DOHH2 (cell line): Measurements from ENCODE around the gene ELAC1.

Experiments
- H3F3A ChIP-seq: fragments of 200-600 bp; sonication (generic), shearing (Covaris generic); 2 replicates; pipeline ENCODE4 v1.6.0; 2016; ENCODE audit warnings: antibody characterized with exemption, mild to moderate bottlenecking; ENCODE audit not compliant: control insufficient read depth, insufficient read depth
- H3K27ac ChIP-seq: fragments of 200-600 bp; sonication (generic); 2 replicates; pipeline ENCODE4 v1.5.1; 2014; ENCODE audit warnings: low read depth, mild to moderate bottlenecking, low read length, moderate library complexity
- H3K27me3 ChIP-seq: fragments of 200-600 bp; sonication (generic); 2 replicates; pipeline ENCODE4 v1.6.1; 2014; ENCODE audit warnings: mild to moderate bottlenecking, low read length, mixed read lengths; ENCODE audit not compliant: control insufficient read depth
- H3K36me3 ChIP-seq: fragments of 200-600 bp; sonication (generic); 2 replicates; pipeline ENCODE4 v1.6.1; 2014; ENCODE audit warnings: mild to moderate bottlenecking, low read length, moderate library complexity, mixed read lengths; ENCODE audit not compliant: control insufficient read depth
- H3K4me1 ChIP-seq: fragments of 200-600 bp; sonication (generic); 2 replicates; pipeline ENCODE4 v1.6.1; 2014; ENCODE audit warnings: mild to moderate bottlenecking, low read length, mixed read lengths; ENCODE audit not compliant: control insufficient read depth
- H3K4me2 ChIP-seq: fragments of 200-600 bp; sonication (generic); 2 replicates; pipeline ENCODE4 v1.6.0; 2014; ENCODE audit warnings: mild to moderate bottlenecking, low read length, moderate library complexity
- H3K4me3 ChIP-seq: fragments of 200-600 bp; sonication (generic); 2 replicates; pipeline ENCODE4 v1.5.1; 2014; ENCODE audit warnings: mild to moderate bottlenecking, low read length, mixed read lengths
- H3K79me2 ChIP-seq: fragments of 200-600 bp; sonication (generic); 2 replicates; pipeline ENCODE4 v1.6.1; 2014; ENCODE audit warnings: mild to moderate bottlenecking, low read length, mixed read lengths; ENCODE audit not compliant: control insufficient read depth
- H3K9me2 ChIP-seq: fragments of 200-600 bp; sonication (generic); replicated peaks from 2 replicates; pipeline ENCODE4 v1.6.1; 2014; ENCODE audit warnings: mild to moderate bottlenecking, low read length, mixed read lengths; ENCODE audit not compliant: control insufficient read depth
- H3K9me3 ChIP-seq: fragments of 200-600 bp; sonication (generic); 2 replicates; pipeline ENCODE4 v1.6.1; 2014; ENCODE audit warnings: antibody characterized with exemption, low read length, mixed read lengths; ENCODE audit not compliant: control insufficient read depth, insufficient read depth
- H4K20me1 ChIP-seq: fragments of 200-600 bp; sonication (generic); 2 replicates; pipeline ENCODE4 v1.6.0; 2014; ENCODE audit warnings: low read depth, mild to moderate bottlenecking, antibody characterized with exemption, low read length, moderate library complexity; ENCODE audit not compliant: control insufficient read depth, insufficient read depth
- CTCF ChIP-seq: fragments of 200-600 bp; sonication (generic); IDR thresholded peaks from one replicate; pipeline ENCODE4 v1.5.1; 2014; ENCODE audit warnings: antibody characterized with exemption, mild to moderate bottlenecking, low read depth, low read length; ENCODE audit not compliant: poor library complexity, severe bottlenecking
- EZH2phosphoT487 ChIP-seq: fragments of 200-600 bp; sonication (generic); IDR thresholded peaks from 2 replicates; pipeline ENCODE4 v1.6.1; 2017; ENCODE audit warnings: borderline replicate concordance, mild to moderate bottlenecking, antibody characterized with exemption, low read length, moderate library complexity, mixed read lengths

Gene ELAC1

GRCh38 chr18:51010218-51010617, 42.4 kb downstream of the ELAC1 start:
- Histone ChIP-seq H3K4me1 (peaks cover 3% of the 10 kb centered on the region; the same call in 1 of the 2 replicates), H3K4me3 (no peak overlapping the region), H3K27ac (no peak overlapping the region), H3K9me2 (no peaks in the 10 kb centered on the region), H3K27me3 (no peaks in the 10 kb centered on the region), H4K20me1 (no peaks in the 10 kb centered on the region), H3K4me2 (no peak overlapping the region), H3K79me2 (no peaks in the 10 kb centered on the region), H3K9me3 (0 out of 2 replicates have a peak, but pooled peaks cover 2% of the 10 kb centered on the region), H3F3A (no peaks in the 10 kb centered on the region), H3K36me3 (no peaks in the 10 kb centered on the region)
- TF ChIP-seq EZH2phosphoT487 (no peak), CTCF (no peak)

GRCh38 chr18:51011709-51012108, 43.9 kb downstream of the ELAC1 start:
- H3K27me3 ChIP-seq, result no peaks in the 10 kb centered on the region
- H3K9me2 ChIP-seq, result no peaks in the 10 kb centered on the region
- no peaks in the 10 kb centered on the region for H3F3A ChIP-seq
- peaks cover 3% of the 10 kb centered on the region; the same call in 1 of the 2 replicates for H3K4me1 ChIP-seq
- no peak overlapping the region for H3K4me3 ChIP-seq
- no peaks in the 10 kb centered on the region for H4K20me1 ChIP-seq
- no peak overlapping the region for H3K4me2 ChIP-seq
- H3K27ac ChIP-seq, result no peak overlapping the region
- TF ChIP-seq EZH2phosphoT487 (no peak), CTCF (no peak)
- 0 out of 2 replicates have a peak, but pooled peaks cover 2% of the 10 kb centered on the region for H3K9me3 ChIP-seq
- no peaks in the 10 kb centered on the region for H3K36me3 ChIP-seq
- H3K79me2 ChIP-seq, result no peaks in the 10 kb centered on the region

- Histone ChIP-seq H3K4me3 (no peak overlapping the region), H3K4me1 (peaks cover 3% of the 10 kb centered on the region; the same call in 1 of the 2 replicates), H3K79me2 (no peaks in the 10 kb centered on the region)
Measured at GRCh38 chr18:51012441-51012840, 44.6 kb downstream of the ELAC1 start.

More at GRCh38 chr18:51012441-51012840, 44.6 kb downstream of the ELAC1 start:
- Histone ChIP-seq H3K4me2 (no peak overlapping the region), H3K27ac (no peak overlapping the region), H3K27me3 (no peaks in the 10 kb centered on the region), H4K20me1 (no peaks in the 10 kb centered on the region), H3K9me3 (0 out of 2 replicates have a peak, but pooled peaks cover 2% of the 10 kb centered on the region), H3K36me3 (no peaks in the 10 kb centered on the region), H3K9me2 (no peaks in the 10 kb centered on the region), H3F3A (no peaks in the 10 kb centered on the region)
- TF ChIP-seq CTCF, result no peak
- TF ChIP-seq EZH2phosphoT487, result no peak
